Prostate gland (tissue), 2 donors: Measurements from ENCODE around the gene ZNF630.

ENCODE experiments used
- POLR2A ChIP-seq: fragments of 450-650 bp; IDR thresholded peaks from one replicate; pipeline ENCODE4 v1.6.1; 2016; ENCODE audit warnings: antibody characterized with exemption, mild to moderate bottlenecking
- TF ChIP-seq, protein P1 (sequence below), 4 experiments: fragments of 200-600 bp in 2 of 4; fragments of 450-650 bp in 2 of 4; sonication (generic) in 2 of 4; IDR thresholded peaks; 1 replicate in 3 of 4; 2 replicates in 1 of 4; pipeline ENCODE4 v1.5.1; 2016 to 2019; ENCODE audit warnings: antibody characterized with exemption in 4 of 4, mild to moderate bottlenecking in 2 of 4, moderate library complexity in 2 of 4

DNA sequence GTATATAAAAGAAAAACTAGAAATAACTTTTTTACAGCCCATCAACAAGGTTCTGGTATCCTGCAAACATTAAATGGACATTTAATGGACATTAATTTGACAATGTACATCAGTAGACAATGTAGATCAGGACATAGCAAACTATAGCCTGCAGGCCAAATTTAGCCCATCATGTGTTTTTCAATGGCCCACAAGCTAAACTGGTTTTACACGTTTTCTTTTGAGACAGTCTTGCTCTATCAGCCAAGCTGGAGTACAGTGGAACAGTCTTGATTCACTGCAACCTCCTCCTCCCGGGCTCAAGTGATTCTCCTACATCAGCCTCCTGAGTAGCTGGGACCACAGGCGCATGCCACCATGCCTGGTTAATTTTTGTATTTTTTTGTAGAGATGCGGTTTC, 7.2 kb downstream of the ZNF630 start:
- TF ChIP-seq, protein P1, sequence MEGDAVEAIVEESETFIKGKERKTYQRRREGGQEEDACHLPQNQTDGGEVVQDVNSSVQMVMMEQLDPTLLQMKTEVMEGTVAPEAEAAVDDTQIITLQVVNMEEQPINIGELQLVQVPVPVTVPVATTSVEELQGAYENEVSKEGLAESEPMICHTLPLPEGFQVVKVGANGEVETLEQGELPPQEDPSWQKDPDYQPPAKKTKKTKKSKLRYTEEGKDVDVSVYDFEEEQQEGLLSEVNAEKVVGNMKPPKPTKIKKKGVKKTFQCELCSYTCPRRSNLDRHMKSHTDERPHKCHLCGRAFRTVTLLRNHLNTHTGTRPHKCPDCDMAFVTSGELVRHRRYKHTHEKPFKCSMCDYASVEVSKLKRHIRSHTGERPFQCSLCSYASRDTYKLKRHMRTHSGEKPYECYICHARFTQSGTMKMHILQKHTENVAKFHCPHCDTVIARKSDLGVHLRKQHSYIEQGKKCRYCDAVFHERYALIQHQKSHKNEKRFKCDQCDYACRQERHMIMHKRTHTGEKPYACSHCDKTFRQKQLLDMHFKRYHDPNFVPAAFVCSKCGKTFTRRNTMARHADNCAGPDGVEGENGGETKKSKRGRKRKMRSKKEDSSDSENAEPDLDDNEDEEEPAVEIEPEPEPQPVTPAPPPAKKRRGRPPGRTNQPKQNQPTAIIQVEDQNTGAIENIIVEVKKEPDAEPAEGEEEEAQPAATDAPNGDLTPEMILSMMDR (IDR thresholded peaks at IDR 0.05): no peak
- no peak for TF ChIP-seq POLR2A
